Prostate gland (tissue), 2 donors: ENCODE data around the gene SEC14L1. TPM values are rescaled to one million over a fixed set of nuclear protein-coding genes. Genes with fewer than 3 reads are reported as not detected.
A peak's percentile ranks its signal among the peaks of the same experiment; 100 is the strongest.
"Not testable (repeated sequence)": the region's sequence is repeated elsewhere in the genome, so short reads cannot be mapped to it uniquely, and the experiment has no call there.

Source experiments
- DNase-seq: peaks from one replicate; pipeline ENCODE4 v3.0.0-alpha.2; 2019; ENCODE audit warnings: low spot score
- H3K27ac ChIP-seq, 2 donors: fragments of 200-600 bp; sonication (generic); 2 replicates each; pipeline ENCODE4 v1.5.1; 2017 to 2019
- H3K27me3 ChIP-seq: fragments of 200-600 bp; sonication (generic); replicated peaks from 2 replicates; pipeline ENCODE4 v1.5.1; 2019; ENCODE audit not compliant: insufficient read depth
- H3K36me3 ChIP-seq, 2 donors: fragments of 200-600 bp; sonication (generic); 1 replicate in 1 of 2; 2 replicates in 1 of 2; pipeline versions ENCODE4 v1.5.1 to v1.8.1; 2017 to 2019
- H3K4me1 ChIP-seq: fragments of 200-600 bp; sonication (generic); replicated peaks from 2 replicates; pipeline ENCODE4 v1.5.1; 2019
- H3K4me3 ChIP-seq, 2 donors: fragments of 200-600 bp; sonication (generic); 2 replicates each; pipeline ENCODE4 v1.5.1; 2017 to 2019
- H3K9me3 ChIP-seq: fragments of 200-600 bp; sonication (generic); 2 replicates; pipeline ENCODE4 v1.5.1; 2017
- CTCF ChIP-seq, 4 experiments: fragments of 200-600 bp in 2 of 4; fragments of 450-650 bp in 2 of 4; sonication (generic) in 2 of 4; IDR thresholded peaks; 1 replicate in 3 of 4; 2 replicates in 1 of 4; pipeline ENCODE4 v1.5.1; 2016 to 2019; ENCODE audit warnings: antibody characterized with exemption in 4 of 4, mild to moderate bottlenecking in 2 of 4, moderate library complexity in 2 of 4
- POLR2A ChIP-seq: fragments of 450-650 bp; IDR thresholded peaks from one replicate; pipeline ENCODE4 v1.6.1; 2016; ENCODE audit warnings: antibody characterized with exemption, mild to moderate bottlenecking
- POLR2AphosphoS5 ChIP-seq: sonication (generic); formaldehyde crosslinking; IDR thresholded peaks from one replicate; pipeline ENCODE4 v1.6.1; 2017; ENCODE audit warnings: antibody characterized with exemption
- WGBS: methylation state at CpG from one replicate; pipeline ENCODE4 v1.1.5; 2018; 5-methylcytosine and 5-hydroxymethylcytosine counted together
- intact Hi-C: fragments of 100-400 bp; cut with DNase I; formaldehyde crosslinking; loops from one replicate; pipeline ENCODE4 v1.14.2; 2022
- total RNA-seq, 2 donors: library from RNA; depleted of rRNA; stranded (reverse); fragments of >200 nt; gene quantifications; one replicate each; pipeline ENCODE4 v1.1.0, GENCODE V29; 2016

Gene SEC14L1
- total RNA-seq, 2 donors from 2014 or later: 39.9 to 175 TPM

DNA sequence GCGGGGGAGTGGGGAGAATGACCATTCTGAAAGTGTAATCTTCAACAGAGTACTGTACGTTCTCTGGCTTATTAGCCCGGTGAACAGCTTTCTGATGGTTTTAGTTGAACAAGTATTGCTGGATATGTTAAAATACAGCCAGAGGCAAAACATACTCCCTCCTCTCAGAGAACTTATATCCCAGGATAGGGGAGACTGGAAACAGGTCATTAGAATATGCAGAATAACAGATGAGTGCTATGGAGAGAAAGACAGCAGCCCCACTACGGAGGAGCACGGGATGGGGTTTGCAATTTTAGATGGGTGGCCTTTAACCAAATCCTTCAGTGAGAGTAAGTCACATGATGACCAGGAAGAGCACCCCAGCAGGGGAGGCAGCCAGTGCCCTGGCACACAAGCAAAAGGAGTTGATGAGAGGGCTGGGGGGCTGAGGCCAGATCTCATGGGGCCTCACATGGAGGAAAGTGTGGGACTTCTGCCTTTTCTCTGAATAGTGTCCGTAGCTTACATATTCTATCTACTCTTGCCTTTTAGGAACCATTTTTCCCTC is 43.1 kb upstream of the SEC14L1 start:
- no peaks in the 10 kb centered on the region for H3K9me3 ChIP-seq
- H3K4me1 ChIP-seq: no peaks in the 10 kb centered on the region
- TF ChIP-seq POLR2AphosphoS5 (no peak), CTCF (IDR thresholded peaks at IDR 0.05) (no peak), POLR2A (no peak)
- peak overlapping the region; percentile 45 to 52 for H3K27ac ChIP-seq
- no peak overlapping the region for H3K4me3 ChIP-seq
- WGBS: 72% methylated on average over 6 of the region's 6 CpGs
- no peak for DNase-seq
- no peaks in the 10 kb centered on the region for H3K27me3 ChIP-seq
- no peaks in the 10 kb centered on the region for H3K36me3 ChIP-seq
- intact Hi-C loops: loop anchor here (5.0 kb wide), 1 partner anchor 45 kb away; the partner anchor contains the start of gene SEC14L1

GRCh38 chr17:77098884-77099545 is 41.8 kb upstream of the SEC14L1 start:
- no peaks in the 10 kb centered on the region for H3K36me3 ChIP-seq
- no peak overlapping the region for H3K4me3 ChIP-seq
- no peaks in the 10 kb centered on the region for H3K27me3 ChIP-seq
- WGBS: 49% methylated on average over 9 of the region's 9 CpGs
- intact Hi-C loops: loop anchor here (5.0 kb wide), 1 partner anchor 43 kb away; the partner anchor contains the start of gene SEC14L1
- peak; percentile 53 for DNase-seq
- no peaks in the 10 kb centered on the region for H3K4me1 ChIP-seq
- H3K9me3 ChIP-seq: no peaks in the 10 kb centered on the region
- peak overlapping the region; percentile 52 to 63 for H3K27ac ChIP-seq
- peak; percentile 88 for TF ChIP-seq POLR2AphosphoS5
- TF ChIP-seq CTCF (IDR thresholded peaks at IDR 0.05): no peak

- H3K9me3 ChIP-seq: no peaks in the 10 kb centered on the region
- H3K27me3 ChIP-seq: no peaks in the 10 kb centered on the region
- H3K27ac ChIP-seq: peak overlapping the region; percentile 15 to 63
- DNase-seq: no peak
- intact Hi-C loops: loop anchor here (5.0 kb wide), 1 partner anchor 42 kb away; the partner anchor contains the start of gene SEC14L1
- H3K4me1 ChIP-seq: no peaks in the 10 kb centered on the region
- WGBS: 92% methylated on average over 15 of the region's 15 CpGs
- no peaks in the 10 kb centered on the region for H3K36me3 ChIP-seq
- TF ChIP-seq POLR2AphosphoS5 (no peak), CTCF (IDR thresholded peaks at IDR 0.05) (no peak), POLR2A (no peak)
- H3K4me3 ChIP-seq: no peak overlapping the region
Observed at GRCh38 chr17:77099997-77100396, 40.8 kb upstream of the SEC14L1 start.

GRCh38 chr17:77101521-77102410 is 39.0 kb upstream of the SEC14L1 start:
- WGBS: 84% methylated on average over 15 of the region's 15 CpGs
- DNase-seq: no peak
- TF ChIP-seq POLR2AphosphoS5: no peak
- no peak for TF ChIP-seq POLR2A
- TF ChIP-seq CTCF (IDR thresholded peaks at IDR 0.05): no peak
- Histone ChIP-seq H3K27ac (no peak overlapping the region), H3K9me3 (no peaks in the 10 kb centered on the region), H3K27me3 (no peaks in the 10 kb centered on the region), H3K4me1 (no peaks in the 10 kb centered on the region), H3K4me3 (no peak overlapping the region), H3K36me3 (no peaks in the 10 kb centered on the region)
- intact Hi-C loops: no loop called here

GRCh38 chr17:77102411-77103134 is 38.2 kb upstream of the SEC14L1 start:
- H3K4me3 ChIP-seq, DNase-seq, H3K27ac ChIP-seq, H3K36me3 ChIP-seq, H3K4me1 ChIP-seq, H3K9me3 ChIP-seq, intact Hi-C loops, H3K27me3 ChIP-seq: not testable (repeated sequence)
- 97% methylated on average over 8 of the region's 8 CpGs for WGBS
